Uterus (tissue), 2 donors: ENCODE measurements around the gene CHAMP1.

Experiments used
- CTCF ChIP-seq, 4 experiments: fragments of 200-600 bp in 2 of 4; fragments of 450-650 bp in 2 of 4; sonication (generic) in 2 of 4; IDR thresholded peaks; one replicate each; pipeline ENCODE4 v1.5.1; 2016 to 2019; ENCODE audit warnings: antibody characterized with exemption in 4 of 4, mild to moderate bottlenecking in 2 of 4, moderate library complexity in 1 of 4
- POLR2A ChIP-seq, 2 donors: fragments of 450-650 bp; IDR thresholded peaks; one replicate each; pipeline ENCODE4 v1.6.1; 2016; ENCODE audit warnings: antibody characterized with exemption in 2 of 2, mild to moderate bottlenecking in 1 of 2, moderate library complexity in 1 of 2

- TF ChIP-seq CTCF (IDR thresholded peaks at IDR 0.05) (no peak), POLR2A (IDR thresholded peaks at IDR 0.05) (no peak)
Measured at GRCh38 chr13:114320065-114320464, 5.8 kb downstream of the CHAMP1 start.
